OCI-LY7 (cell line): ENCODE measurements around the gene LDAH.

Source experiments
- CTCF ChIP-seq: fragments of 200-600 bp; sonication (generic); conservative IDR thresholded peaks from 2 replicates; pipeline ENCODE4 v1.5.1; 2014; ENCODE audit warnings: mild to moderate bottlenecking, antibody characterized with exemption, low read length, moderate library complexity, mixed read lengths
- EZH2phosphoT487 ChIP-seq: fragments of 200-600 bp; sonication (generic); IDR thresholded peaks from 2 replicates; pipeline ENCODE4 v1.6.1; 2018; ENCODE audit warnings: low read depth, borderline replicate concordance, mild to moderate bottlenecking, mixed run types, antibody characterized with exemption, low read length, moderate library complexity, mixed read lengths

DNA sequence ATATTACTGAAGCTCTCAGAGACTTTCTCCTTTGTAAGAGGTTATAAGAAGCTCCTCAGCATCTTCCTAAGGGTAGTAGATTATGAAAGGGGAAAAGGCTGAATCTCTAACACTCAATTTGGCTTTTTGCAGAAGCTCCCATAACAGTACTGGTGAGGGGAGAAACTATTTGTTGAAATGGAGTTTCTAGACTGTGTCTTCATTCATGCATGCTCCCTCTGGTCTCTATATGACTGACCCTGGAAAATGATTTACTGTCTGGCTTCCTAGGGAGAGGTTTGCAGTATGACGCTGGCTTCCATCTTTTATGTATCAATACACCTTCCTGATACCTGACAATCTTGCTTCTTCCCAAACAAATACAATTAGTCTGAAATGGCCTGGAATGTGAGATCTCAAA is 63.9 kb downstream of the LDAH start:
- no peak for TF ChIP-seq CTCF
- TF ChIP-seq EZH2phosphoT487 = no peak
